PFSK-1 (cell line): ENCODE results near the gene ADM.

ENCODE experiments used
- POLR2AphosphoS5 ChIP-seq: IDR thresholded peaks from 2 replicates; pipeline ENCODE4 v1.6.1; 2012; ENCODE audit warnings: low read depth, mild to moderate bottlenecking, control low read depth, low read length, moderate library complexity
- REST ChIP-seq, 2 experiments: IDR thresholded peaks; 2 replicates each; pipeline versions ENCODE4 v1.6.1 to v1.8.0; 2011 to 2012; ENCODE audit warnings: low read depth in 2 of 2, low read length in 2 of 2, control low read depth in 1 of 2, inconsistent platforms in 1 of 2, mild to moderate bottlenecking in 1 of 2, moderate library complexity in 1 of 2; ENCODE audit not compliant: insufficient read depth in 1 of 2
- SIN3A ChIP-seq: IDR thresholded peaks from 2 replicates; pipeline ENCODE4 v1.6.1; 2012; ENCODE audit warnings: mild to moderate bottlenecking, low read length, moderate library complexity, borderline replicate concordance; ENCODE audit not compliant: insufficient read depth
- TAF1 ChIP-seq: IDR thresholded peaks from 2 replicates; pipeline ENCODE4 v1.6.1; 2012; ENCODE audit warnings: low read length, control low read depth, borderline replicate concordance; ENCODE audit not compliant: insufficient read depth

- TF ChIP-seq POLR2AphosphoS5: no peak
- no peak for TF ChIP-seq TAF1
- no peak for TF ChIP-seq REST (IDR thresholded peaks at IDR 0.05; ENCODE audit: insufficient read depth in 1 of 2, low read depth in 2 of 2, low read length in 2 of 2)
- TF ChIP-seq SIN3A: no peak
Observed at GRCh38 chr11:10351435-10351764, 46.5 kb downstream of the ADM start.
